Measurements from ENCODE around the gene ADAMTSL5. TPM values are rescaled to one million over a fixed set of nuclear protein-coding genes. Genes with fewer than 3 reads are reported as not detected.

Gene ADAMTSL5
- total RNA-seq, 2 donors from 2014 or later, result 2.0 to 5.4 TPM

DNA sequence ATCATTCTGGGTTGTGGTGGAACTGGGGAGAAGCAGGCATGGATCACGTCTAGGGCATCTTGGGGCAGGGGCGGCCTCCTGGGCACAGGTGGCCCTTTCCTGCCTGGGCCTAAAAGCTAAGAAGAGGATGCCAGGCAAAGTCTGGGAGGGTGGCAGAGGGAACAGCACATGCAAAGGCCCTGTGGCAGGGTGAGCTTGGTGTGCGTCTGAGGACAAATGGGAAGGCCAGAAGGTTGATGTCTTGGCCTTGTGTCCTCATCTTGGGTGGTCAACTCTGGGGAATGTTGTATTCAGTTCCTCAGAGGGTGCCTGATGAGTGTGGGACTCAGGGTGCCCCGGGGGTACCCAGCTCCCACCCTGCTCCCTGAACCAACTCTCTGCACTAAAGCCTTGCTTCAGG, 5.7 kb upstream of the ADAMTSL5 start:
- no peak for ATAC-seq
- DNase-seq, result no peak
- intact Hi-C loops (cut with DNase I, micrococcal nuclease), result no loop called here

DNA sequence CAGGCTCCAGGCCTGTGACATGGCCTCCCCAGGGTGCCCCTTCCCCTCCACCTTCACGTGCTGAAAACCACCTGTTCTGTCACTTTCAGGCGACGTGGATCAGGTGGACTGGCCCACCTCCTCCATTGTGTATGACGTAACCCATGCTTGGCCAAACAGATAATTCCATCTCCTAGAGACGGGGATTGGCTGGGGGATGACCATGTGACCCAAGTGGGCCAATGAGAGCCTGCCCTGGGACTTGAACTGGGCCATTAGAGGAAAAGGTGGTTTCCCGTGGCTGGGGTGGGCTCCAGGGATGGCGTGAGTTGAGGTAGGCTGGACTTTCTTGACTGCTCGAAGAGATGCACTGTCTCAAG, 3.6 kb upstream of the ADAMTSL5 start:
- ATAC-seq, result no peak

DNA sequence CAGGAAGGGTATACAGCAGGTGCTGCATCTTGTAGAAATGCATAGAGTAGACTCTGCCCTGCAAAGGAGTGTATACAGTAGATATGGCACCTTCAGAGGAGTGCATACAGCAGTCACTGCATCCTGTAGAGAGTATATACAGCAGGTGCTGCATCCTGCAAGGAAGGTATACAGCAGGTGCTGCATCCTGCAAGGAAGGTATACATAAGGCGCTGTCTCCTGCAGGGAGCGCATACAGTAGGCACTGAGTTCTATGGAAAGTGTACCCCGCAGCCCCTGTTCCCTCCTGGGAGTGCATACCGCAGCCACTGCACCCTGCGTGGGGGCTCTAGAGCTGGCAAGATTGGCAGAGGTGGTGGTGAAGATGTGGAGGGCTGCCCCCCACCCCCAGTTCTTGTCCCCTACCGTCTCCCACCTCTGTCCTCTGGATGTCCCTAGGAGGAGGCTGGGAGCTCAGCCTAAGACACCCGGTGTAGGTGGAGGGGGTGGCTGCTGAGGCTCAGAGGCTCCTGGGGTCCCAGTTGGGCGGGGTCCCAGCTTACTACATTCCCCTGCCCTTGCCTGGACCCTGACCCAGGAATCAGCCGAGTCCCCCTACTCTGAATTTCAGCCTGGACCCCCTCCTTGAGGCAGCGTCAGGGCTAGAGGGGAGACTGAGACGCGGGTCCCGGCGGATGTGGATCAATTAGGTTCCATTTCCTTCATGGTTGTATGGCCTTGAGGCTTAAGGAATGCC, 2.3 kb upstream of the ADAMTSL5 start:
- intact Hi-C loops (cut with DNase I, micrococcal nuclease), result no loop called here
- no peak for DNase-seq
- no peak for ATAC-seq

More for the DNA sequence above, 3.6 kb upstream of the ADAMTSL5 start:
- intact Hi-C loops (cut with DNase I, micrococcal nuclease), result no loop called here
- DNase-seq, result no peak

DNA sequence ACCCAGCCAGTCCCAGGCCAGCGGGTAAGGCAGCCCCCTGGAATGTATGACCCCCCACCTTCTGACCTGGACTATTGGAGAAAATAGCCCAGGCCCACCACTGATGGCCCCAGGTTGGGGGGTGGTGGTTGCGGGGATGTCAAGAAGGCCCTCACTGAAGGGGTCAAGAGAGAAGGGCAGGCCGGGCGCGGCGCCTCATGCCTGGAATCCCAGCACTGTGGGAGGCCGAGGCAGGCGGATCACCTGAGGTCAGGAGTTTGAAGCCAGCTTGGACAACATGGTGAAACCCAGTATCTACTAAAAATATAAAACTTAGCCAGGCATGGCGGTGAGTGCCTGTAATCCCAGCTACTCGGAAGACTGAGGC, 1.5 kb upstream of the ADAMTSL5 start:
- ATAC-seq (no peak), DNase-seq (no peak)
- intact Hi-C loops (cut with DNase I, micrococcal nuclease), result no loop called here

DNA sequence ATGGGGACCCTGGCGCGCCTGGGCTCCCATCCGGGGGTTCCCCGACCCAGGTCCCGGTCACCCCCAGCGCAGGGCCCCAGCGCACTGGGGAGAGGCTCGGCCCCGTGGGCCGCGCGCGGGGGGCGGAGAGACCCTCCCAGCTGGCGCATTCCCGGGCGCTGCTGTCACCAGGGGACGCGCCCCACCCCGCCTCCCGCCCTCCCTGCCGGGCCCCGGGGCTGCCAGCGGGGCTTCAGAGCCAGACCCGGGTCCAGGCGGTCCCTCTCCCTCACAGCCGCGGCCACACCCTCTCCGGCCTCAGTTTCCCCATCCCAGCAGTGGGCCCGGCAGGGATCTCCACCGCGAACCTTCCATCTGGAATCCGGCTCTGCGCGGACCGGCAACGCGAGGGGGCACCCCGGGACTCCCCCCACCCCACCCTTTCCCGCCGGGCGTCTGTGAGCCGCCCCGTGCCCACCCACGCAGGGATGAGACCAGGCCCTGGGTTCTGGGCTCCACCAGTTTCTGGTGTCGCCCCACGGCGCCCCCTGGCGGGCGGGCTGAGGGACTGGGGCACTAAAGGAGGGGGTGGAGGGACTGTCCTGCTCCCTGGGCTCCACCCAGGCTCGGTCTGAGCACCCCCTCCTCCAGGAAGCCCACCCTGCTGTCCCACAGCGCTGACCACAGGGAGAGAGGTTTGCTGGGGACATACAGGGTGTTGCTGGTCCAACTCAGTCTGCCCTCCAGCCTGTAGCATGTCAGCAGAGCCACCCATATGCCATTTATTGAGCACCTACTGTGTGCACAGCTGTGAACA, 878 bp upstream of the ADAMTSL5 start:
- peak; percentile 47 to 58 for DNase-seq
- peak; percentile 71 for ATAC-seq
- intact Hi-C loops (cut with DNase I, micrococcal nuclease), result no loop called here

DNA sequence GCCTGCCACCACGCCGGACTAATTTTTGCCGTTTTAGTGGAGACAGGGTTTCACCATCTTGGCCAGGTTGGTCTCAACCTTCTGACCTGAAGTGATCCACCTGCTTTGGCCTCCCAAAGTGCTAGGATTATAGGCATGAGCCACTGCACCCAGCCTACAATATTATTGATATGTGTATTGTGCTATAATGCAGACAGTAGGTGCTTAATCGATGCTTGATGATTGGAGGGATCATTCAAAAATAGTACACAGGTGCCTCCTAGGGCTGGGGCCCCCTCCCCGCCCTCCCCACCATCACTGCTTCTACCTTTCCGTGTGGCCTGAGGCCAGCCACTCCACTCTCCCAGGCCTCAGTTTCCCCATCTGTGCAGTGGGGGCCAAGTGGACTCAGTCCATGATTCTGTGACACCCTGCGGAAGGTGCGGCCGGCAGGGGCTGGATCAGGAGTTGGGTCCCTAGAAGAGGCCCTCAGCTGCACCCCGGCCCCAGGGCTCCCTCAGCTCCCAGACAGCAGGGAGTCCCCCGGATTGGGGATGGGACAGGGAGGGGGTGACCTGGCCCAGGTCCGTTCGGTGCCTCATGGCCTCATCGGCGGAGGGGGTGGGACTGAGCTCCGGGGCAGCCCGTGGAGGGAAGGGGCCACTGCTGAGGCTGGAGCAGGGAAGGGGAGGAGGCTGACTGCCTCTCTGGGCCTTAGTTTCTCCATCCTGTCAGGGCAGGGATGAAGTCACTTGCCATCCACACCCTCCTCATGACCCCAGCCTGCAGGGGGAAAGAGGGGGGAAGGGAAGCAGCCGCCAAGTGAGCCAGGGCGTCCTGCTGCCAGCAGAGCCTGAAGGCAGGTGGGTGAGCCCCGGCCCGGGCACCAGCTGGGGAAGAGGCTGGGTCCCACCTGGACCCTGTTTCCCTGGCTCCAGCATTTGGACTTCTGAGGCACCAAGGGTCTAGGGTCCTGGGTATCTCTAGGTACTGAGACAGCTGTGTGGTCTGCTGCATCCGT, 1.2 kb downstream of the ADAMTSL5 start:
- DNase-seq (no peak), ATAC-seq (no peak)
- intact Hi-C loops (cut with DNase I, micrococcal nuclease), result no loop called here

DNA sequence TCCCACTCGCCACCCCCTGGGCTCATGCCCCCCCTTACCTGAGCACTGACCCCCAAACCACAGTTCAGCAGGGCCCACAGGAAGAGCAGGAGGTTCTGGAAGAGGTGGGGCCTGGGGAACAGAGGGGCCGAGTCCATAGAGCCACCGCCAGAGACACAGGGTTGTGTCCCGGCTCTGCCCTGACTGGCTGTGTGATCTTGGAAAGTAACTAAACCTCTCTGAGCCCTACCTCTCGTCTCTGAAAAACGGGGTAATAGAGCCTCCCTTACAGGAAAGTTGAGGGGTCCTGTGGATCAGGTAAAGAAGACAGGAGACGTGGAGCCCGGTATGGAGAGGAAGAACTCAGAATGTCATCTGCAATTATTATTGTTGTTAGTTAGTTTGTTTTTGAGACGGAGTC, 2.0 kb downstream of the ADAMTSL5 start:
- DNase-seq (no peak), ATAC-seq (no peak)
- intact Hi-C loops (cut with DNase I, micrococcal nuclease), result no loop called here

DNA sequence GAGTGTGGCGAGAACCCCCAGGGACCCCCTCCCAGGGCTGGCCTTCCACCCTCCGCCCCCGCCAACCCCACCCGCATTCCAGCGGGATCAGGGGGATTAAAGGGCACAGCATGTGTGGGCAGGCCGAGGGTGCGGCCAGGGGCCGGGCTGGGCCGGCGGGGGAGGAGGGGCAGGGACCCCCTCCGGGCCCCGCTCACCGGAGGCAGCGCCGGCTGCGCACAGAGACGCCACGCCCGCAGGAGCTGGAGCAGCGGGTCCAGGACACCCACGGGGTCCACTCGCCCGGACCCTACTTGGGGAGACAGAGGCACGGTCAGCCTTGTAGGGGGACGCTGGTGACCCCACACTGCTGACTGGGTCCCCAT, 2.4 kb downstream of the ADAMTSL5 start:
- no peak for ATAC-seq
- DNase-seq, result no peak
- intact Hi-C loops (cut with DNase I, micrococcal nuclease), result no loop called here

DNA sequence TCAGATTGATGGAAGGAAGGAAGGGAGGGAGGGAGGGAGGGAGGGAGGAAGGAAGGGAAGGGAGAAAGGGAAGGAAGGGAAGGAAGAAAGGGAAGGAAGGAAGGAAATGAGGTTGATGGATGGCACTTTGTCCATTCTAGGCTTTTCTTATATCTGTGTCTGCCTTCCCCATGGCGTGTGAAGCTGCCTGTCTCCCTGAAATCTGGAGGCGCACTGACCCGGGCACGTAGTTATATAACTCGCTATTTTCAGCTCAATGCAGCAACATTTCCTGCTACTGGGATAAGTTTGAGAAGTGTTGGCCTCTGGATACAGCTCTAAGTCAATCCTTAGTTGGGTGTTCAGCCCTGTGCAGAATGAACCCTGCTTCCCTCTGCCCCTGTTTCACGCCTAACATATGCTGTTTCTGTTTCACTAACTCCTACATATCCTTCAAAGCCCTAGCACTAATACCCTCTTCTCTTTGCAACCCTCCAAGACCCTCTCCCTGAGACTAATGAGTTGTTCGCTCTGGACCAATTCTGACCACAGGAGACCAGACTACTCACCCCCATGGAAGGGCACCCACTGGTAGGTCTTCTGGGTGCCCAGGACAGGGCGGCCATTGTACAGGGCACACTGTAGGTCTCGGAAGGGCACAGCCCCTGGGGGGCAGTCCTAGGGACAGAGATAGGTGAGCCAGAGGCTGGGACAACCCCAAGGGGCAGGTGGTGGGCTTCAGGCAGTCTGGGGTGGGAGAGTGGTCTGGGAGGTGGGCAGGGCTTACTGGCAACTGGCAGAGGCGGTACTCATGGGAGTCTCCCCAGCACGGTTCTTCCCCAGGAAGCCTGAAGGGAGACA, 3.0 kb downstream of the ADAMTSL5 start:
- no peak for ATAC-seq
- intact Hi-C loops (cut with DNase I, micrococcal nuclease), result no loop called here
- no peak for DNase-seq

DNA sequence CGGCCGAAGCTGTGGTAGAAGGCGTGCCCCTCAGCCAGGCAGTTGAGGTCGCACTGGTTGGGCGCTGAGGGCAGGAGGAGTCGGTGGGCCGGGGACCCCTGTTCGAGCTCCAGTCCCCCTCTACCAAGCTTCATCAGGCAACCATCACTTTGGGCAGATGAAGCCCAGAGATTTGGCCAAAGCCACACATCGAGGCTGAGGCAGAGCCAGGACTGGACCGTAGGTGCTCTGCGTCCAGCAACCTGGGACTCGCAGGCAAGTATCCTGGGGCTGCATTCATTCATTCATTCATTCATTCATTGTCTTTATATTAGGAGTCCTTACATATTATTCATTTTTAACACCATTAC, 4.3 kb downstream of the ADAMTSL5 start:
- ATAC-seq (no peak), DNase-seq (no peak)
- intact Hi-C loops (cut with DNase I, micrococcal nuclease), result no loop called here

DNA sequence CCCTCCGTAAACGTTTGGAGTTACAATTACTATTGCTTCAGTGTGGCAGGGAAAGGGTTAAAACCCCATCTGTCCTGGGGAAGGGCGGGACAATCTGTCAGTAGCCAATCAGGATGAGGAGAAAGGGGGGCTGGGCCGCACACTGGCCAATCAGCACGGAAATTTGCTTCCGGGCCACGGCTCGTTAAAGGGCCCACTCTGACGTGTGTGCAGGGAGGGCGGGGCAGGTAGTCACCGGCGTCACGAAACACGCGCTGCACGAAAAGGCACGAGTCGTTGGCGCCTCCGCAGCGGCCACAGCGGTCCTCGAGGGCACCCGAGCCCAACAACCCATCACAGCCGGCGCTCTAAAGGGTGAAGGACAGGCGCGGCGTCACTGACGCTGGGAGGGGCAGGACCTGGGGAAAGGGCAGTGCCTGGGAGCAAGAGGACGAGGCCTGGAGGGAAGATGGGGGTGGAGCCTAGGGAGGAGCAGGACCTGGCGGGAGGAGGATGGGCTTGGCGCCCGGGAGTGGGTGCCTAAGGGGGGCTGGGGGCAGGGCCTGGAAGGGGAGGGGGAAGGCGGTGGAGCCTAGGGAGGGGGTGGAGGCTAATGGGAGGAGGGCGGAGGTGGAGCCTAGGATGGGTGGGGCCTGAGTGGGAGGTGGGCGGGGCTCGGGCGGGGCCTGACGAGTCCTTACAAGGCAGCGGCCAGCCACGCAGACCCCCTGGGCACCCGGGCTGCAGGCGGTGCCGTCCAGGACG, 4.9 kb downstream of the ADAMTSL5 start:
- intact Hi-C loops (cut with DNase I, micrococcal nuclease), result no loop called here
- ATAC-seq (peak; percentile 84), DNase-seq (peak; percentile 91 to 93)

DNA sequence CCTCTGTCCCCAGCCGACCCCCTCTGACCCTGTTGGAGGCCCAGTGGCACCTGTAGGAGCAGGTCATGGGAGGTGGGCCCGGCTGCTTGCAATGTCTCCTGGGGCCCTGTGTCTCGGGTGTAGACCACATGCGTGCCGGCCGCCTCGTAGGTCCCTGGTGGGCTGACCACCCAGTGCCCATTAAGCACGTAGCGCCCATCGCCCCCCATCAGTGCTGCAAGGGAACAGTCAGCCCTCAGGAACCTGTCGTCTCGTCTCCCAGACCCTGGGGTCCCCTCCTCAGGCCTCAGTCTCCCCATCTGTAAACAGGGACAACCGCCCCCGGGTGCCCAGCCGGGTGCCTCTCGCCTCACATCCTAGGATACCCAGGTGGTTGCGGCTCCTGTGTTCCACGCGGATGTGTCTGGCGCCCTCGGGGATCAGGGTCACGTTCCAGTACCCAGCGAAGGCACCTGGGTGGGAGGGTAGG, 5.6 kb downstream of the ADAMTSL5 start:
- ATAC-seq (no peak), DNase-seq (peak in 1 of 2 donors; percentile 26)
- intact Hi-C loops (cut with DNase I, micrococcal nuclease), result no loop called here

DNA sequence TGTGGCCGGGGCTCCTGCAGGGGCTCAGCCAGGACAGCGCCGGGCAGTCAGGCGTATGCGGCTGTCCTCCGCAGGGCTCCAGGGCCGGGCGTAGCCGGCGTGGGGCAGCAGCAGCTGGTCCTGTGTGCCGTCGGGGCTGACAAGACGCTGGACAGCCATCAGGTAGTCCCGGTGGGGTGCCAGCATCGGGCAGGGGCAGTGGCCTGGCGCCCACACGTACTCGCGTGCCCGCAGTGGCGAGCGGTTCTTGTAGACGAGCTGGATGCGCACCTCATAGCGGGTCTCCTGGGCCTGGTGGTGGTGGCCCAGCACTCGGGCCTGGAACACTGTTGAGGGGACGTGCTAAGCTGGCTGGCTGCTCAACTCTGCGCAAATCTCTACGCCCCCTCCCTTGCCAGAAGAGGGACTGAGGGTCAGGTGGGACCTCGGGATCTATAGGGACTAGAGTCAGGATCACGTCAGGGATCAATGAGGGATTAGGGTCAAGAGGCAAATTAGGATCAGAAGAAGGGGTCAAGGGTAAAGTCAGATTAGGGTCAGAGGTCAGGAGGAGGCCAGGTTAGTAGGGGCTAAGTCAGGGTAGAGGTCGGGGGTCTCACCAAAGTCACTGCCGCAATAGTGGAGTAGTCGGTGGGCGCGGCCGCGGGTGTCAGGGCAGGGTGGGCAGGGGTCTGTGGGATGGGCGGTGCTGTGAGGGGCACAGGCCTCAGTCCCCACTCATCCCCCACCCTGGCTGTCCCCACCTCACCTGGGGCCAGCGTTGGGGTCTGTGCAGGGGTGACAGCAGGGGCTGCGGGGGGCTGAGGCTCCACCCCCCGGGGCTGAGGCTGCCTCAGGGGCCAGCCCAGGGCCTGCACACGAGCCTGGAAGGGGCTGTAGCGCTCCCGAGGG, 6.6 kb downstream of the ADAMTSL5 start:
- ATAC-seq (no peak), DNase-seq (no peak)
- intact Hi-C loops (cut with DNase I, micrococcal nuclease), result no loop called here

DNA sequence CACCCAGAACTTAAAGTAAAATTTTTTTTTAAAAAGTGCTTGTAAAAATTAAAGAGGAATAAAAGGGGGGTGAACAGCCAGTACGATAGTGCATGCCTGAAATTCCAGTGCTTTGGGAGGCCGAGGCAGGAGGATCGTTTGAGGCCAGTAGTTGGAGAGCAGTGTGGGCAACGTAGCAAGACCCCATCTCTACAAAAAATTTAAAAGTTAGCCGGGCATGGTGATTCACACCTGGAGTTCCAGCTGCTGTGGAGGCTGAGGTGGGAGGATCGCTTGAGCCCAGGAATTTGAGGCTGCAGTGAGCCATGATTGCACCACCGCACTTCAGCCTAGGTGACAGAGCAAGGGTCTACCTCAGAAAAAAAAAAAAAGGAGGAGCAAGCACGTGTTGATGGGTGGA, 7.8 kb downstream of the ADAMTSL5 start:
- DNase-seq (no peak), ATAC-seq (no peak)
- intact Hi-C loops (cut with DNase I, micrococcal nuclease), result no loop called here

DNA sequence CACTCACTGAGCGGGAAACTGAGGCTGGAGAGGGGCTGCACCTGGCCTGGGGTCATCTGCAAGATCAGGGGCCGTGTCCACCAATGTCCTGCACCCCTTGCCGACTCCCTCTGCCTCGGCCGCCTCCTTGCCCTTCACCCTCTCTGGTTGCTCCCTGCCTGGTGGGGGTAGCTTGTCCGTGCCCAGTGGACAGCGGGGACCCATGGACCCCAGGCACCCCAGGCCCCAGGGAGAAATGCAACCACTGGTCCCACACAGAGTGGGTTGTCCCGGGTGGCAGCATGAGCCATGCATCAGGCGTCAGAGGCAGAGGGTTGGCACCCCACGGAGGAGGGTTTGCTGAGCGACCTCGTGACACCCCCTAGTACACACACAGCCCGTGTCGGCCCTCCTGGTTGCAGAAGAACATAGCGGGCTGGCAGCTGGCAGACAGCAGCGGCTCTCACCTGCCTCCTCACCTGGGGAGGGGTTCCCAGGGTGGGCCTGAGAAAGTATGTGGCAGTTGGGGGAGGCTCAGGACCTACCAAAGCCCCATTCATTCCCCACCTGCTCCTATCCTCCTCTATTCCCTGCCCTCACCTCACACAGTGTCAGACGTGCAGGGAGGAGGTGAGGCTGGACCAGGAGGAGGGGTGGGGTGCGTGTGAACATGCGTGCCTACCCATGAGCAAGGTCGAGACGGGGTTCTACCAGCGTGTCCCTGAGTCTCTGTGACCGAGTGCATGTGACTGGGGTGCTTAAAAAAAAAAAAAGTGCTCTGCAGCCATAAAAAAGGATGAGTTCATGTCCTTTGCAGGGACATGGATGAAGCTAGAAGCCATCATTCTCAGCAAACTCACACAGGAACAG, 8.7 kb downstream of the ADAMTSL5 start:
- DNase-seq (no peak), ATAC-seq (no peak)
- intact Hi-C loops (cut with DNase I, micrococcal nuclease), result no loop called here

All from left colon (tissue), 2 donors.